Measurements from ENCODE around the gene SLC1A2. TPM values are rescaled to one million over a fixed set of nuclear protein-coding genes. Genes with fewer than 3 reads are reported as not detected.

SLC1A2 gene
- total RNA-seq, 2 experiments from 2014 or later = not detected

GRCh38 chr11:35295751-35296150, 123.6 kb downstream of the SLC1A2 start:
- Mint-ChIP-seq H3K36me3 (no peaks in the 10 kb centered on the region), H3K27ac (no peak overlapping the region), H3K4me3 (no peak overlapping the region), H3K9me3 (no peaks in the 10 kb centered on the region), H3K4me1 (ENCODE audit: low read depth) (peaks cover 17% of the 10 kb centered on the region), H3K27me3 (peaks cover 2% of the 10 kb centered on the region)
- ChIA-PET POLR2A (no interaction called here), CTCF (no interaction called here)
- intact Hi-C loops (cut with micrococcal nuclease) = no loop called here
- DNase-seq = no peak

GRCh38 chr11:35293699-35294098, 125.7 kb downstream of the SLC1A2 start:
- no peak for DNase-seq
- Mint-ChIP-seq H3K27ac (no peak overlapping the region), H3K36me3 (no peaks in the 10 kb centered on the region), H3K27me3 (peaks cover 2% of the 10 kb centered on the region), H3K4me3 (no peak overlapping the region), H3K9me3 (no peaks in the 10 kb centered on the region), H3K4me1 (ENCODE audit: low read depth) (peaks cover 21% of the 10 kb centered on the region)
- ChIA-PET CTCF (interaction anchor here (0.7 to 1.1 kb wide), 2 partner anchors 12 to 55 kb away, joined by 3 to 5 read pairs; no protein-coding TSS in a partner anchor), POLR2A (no interaction called here)
- intact Hi-C loops (cut with micrococcal nuclease) = loop anchor here (5.0 kb wide), 1 partner anchor 39 kb away; no protein-coding TSS in a partner anchor

GRCh38 chr11:35293035-35293434, 126.3 kb downstream of the SLC1A2 start:
- Mint-ChIP-seq H3K27ac (no peak overlapping the region), H3K27me3 (peaks cover 2% of the 10 kb centered on the region), H3K4me1 (ENCODE audit: low read depth) (peaks cover 21% of the 10 kb centered on the region), H3K36me3 (no peaks in the 10 kb centered on the region), H3K9me3 (no peaks in the 10 kb centered on the region), H3K4me3 (no peak overlapping the region)
- ChIA-PET POLR2A (no interaction called here), CTCF (interaction anchor here (1.1 kb wide), 1 partner anchor 54 kb away, joined by 3 read pairs; no protein-coding TSS in a partner anchor)
- DNase-seq = no peak
- intact Hi-C loops (cut with micrococcal nuclease) = loop anchor here (5.0 kb wide), 1 partner anchor 39 kb away; no protein-coding TSS in a partner anchor

- POLR2A ChIA-PET = no interaction called here
- Mint-ChIP-seq H3K27me3 (peaks cover under 1% of the 10 kb centered on the region), H3K36me3 (no peaks in the 10 kb centered on the region), H3K9me3 (no peaks in the 10 kb centered on the region), H3K4me3 (no peak overlapping the region), H3K27ac (no peak overlapping the region), H3K4me1 (ENCODE audit: low read depth) (peaks cover 21% of the 10 kb centered on the region)
- DNase-seq = no peak
- CTCF ChIA-PET = no interaction called here
- intact Hi-C loops (cut with micrococcal nuclease) = loop anchor here (5.0 kb wide), 1 partner anchor 40 kb away; no protein-coding TSS in a partner anchor
These were observed 127.1 kb downstream of the SLC1A2 start for GRCh38 chr11:35292279-35292678.

GRCh38 chr11:35290876-35291275, 128.5 kb downstream of the SLC1A2 start:
- Mint-ChIP-seq H3K36me3 (no peaks in the 10 kb centered on the region), H3K4me3 (no peak overlapping the region), H3K4me1 (ENCODE audit: low read depth) (peaks cover 21% of the 10 kb centered on the region), H3K27me3 (no peaks in the 10 kb centered on the region), H3K9me3 (no peaks in the 10 kb centered on the region), H3K27ac (no peak overlapping the region)
- ChIA-PET CTCF (interaction anchor here (0.9 to 1.8 kb wide), 4 partner anchors 18 to 293 kb away, joined by 3 to 5 read pairs (median 4); no protein-coding TSS in a partner anchor), POLR2A (no interaction called here)
- intact Hi-C loops (cut with micrococcal nuclease) = loop anchor here (5.0 kb wide), 1 partner anchor 41 kb away; no protein-coding TSS in a partner anchor
- DNase-seq = no peak

- H3K27ac Mint-ChIP-seq = no peak overlapping the region
- ChIA-PET CTCF (interaction anchor here (1.3 to 1.8 kb wide), 3 partner anchors 17 to 102 kb away, joined by 4 to 5 read pairs (median 4); no protein-coding TSS in a partner anchor), POLR2A (no interaction called here)
- no peak for DNase-seq
- no peaks in the 10 kb centered on the region for H3K36me3 Mint-ChIP-seq
- intact Hi-C loops (cut with micrococcal nuclease) = loop anchor here (1.0 to 5.0 kb wide), 2 partner anchors 33 to 42 kb away; no protein-coding TSS in a partner anchor
- no peaks in the 10 kb centered on the region for H3K9me3 Mint-ChIP-seq
- H3K27me3 Mint-ChIP-seq = no peaks in the 10 kb centered on the region
- H3K4me3 Mint-ChIP-seq = no peak overlapping the region
- peaks cover 21% of the 10 kb centered on the region for H3K4me1 Mint-ChIP-seq (ENCODE audit: low read depth)
These were observed 129.5 kb downstream of the SLC1A2 start for GRCh38 chr11:35289821-35290220.

GRCh38 chr11:35288817-35289541, 130.4 kb downstream of the SLC1A2 start:
- intact Hi-C loops (cut with micrococcal nuclease) = loop anchor here (1.0 kb wide), 1 partner anchor 32 kb away; no protein-coding TSS in a partner anchor
- H3K36me3 Mint-ChIP-seq = no peaks in the 10 kb centered on the region
- no peaks in the 10 kb centered on the region for H3K27me3 Mint-ChIP-seq
- no peak for DNase-seq
- H3K4me3 Mint-ChIP-seq = no peak overlapping the region
- H3K27ac Mint-ChIP-seq = no peak overlapping the region
- POLR2A ChIA-PET = no interaction called here
- H3K4me1 Mint-ChIP-seq (ENCODE audit: low read depth) = peaks cover 21% of the 10 kb centered on the region
- CTCF ChIA-PET = interaction anchor here (1.8 kb wide), 1 partner anchor 16 kb away, joined by 4 read pairs; no protein-coding TSS in a partner anchor
- H3K9me3 Mint-ChIP-seq = no peaks in the 10 kb centered on the region

GRCh38 chr11:35288309-35288708, 131.0 kb downstream of the SLC1A2 start:
- Mint-ChIP-seq H3K36me3 (no peaks in the 10 kb centered on the region), H3K4me1 (ENCODE audit: low read depth) (peaks cover 18% of the 10 kb centered on the region), H3K4me3 (no peak overlapping the region), H3K27ac (no peak overlapping the region), H3K27me3 (no peaks in the 10 kb centered on the region), H3K9me3 (no peaks in the 10 kb centered on the region)
- DNase-seq = no peak
- ChIA-PET CTCF (no interaction called here), POLR2A (no interaction called here)
- intact Hi-C loops (cut with micrococcal nuclease) = no loop called here

GRCh38 chr11:35287344-35287890, 131.9 kb downstream of the SLC1A2 start:
- Mint-ChIP-seq H3K27me3 (no peaks in the 10 kb centered on the region), H3K27ac (no peak overlapping the region), H3K9me3 (no peaks in the 10 kb centered on the region), H3K36me3 (no peaks in the 10 kb centered on the region), H3K4me3 (no peak overlapping the region), H3K4me1 (ENCODE audit: low read depth) (peaks cover 14% of the 10 kb centered on the region)
- ChIA-PET CTCF (no interaction called here), POLR2A (no interaction called here)
- intact Hi-C loops (cut with micrococcal nuclease) = no loop called here
- no peak for DNase-seq

GRCh38 chr11:35286126-35286525, 133.2 kb downstream of the SLC1A2 start:
- Mint-ChIP-seq H3K36me3 (no peaks in the 10 kb centered on the region), H3K27me3 (no peaks in the 10 kb centered on the region), H3K4me3 (no peak overlapping the region), H3K9me3 (no peaks in the 10 kb centered on the region), H3K4me1 (ENCODE audit: low read depth) (peaks cover 8% of the 10 kb centered on the region), H3K27ac (no peak overlapping the region)
- ChIA-PET CTCF (no interaction called here), POLR2A (no interaction called here)
- intact Hi-C loops (cut with micrococcal nuclease) = no loop called here
- no peak for DNase-seq

- ChIA-PET POLR2A (no interaction called here), CTCF (no interaction called here)
- intact Hi-C loops (cut with micrococcal nuclease) = no loop called here
- no peaks in the 10 kb centered on the region for H3K9me3 Mint-ChIP-seq
- DNase-seq = no peak
- H3K27ac Mint-ChIP-seq = no peak overlapping the region
- H3K36me3 Mint-ChIP-seq = no peaks in the 10 kb centered on the region
- peaks cover 8% of the 10 kb centered on the region for H3K4me1 Mint-ChIP-seq (ENCODE audit: low read depth)
- no peak overlapping the region for H3K4me3 Mint-ChIP-seq
- H3K27me3 Mint-ChIP-seq = no peaks in the 10 kb centered on the region
These were observed 133.9 kb downstream of the SLC1A2 start for GRCh38 chr11:35285471-35285870.

GRCh38 chr11:35282221-35282882, 137.0 kb downstream of the SLC1A2 start:
- ChIA-PET CTCF (no interaction called here), POLR2A (no interaction called here)
- Mint-ChIP-seq H3K36me3 (no peaks in the 10 kb centered on the region), H3K9me3 (no peaks in the 10 kb centered on the region), H3K27me3 (no peaks in the 10 kb centered on the region), H3K4me1 (ENCODE audit: low read depth) (peaks cover 4% of the 10 kb centered on the region), H3K4me3 (no peak overlapping the region), H3K27ac (no peak overlapping the region)
- DNase-seq = no peak
- intact Hi-C loops (cut with micrococcal nuclease) = no loop called here

All from activated CD4-positive, alpha-beta memory T cell treated with anti-CD3 and anti-CD28 coated beads for 36 hours (primary cell).